ENCODE results near the gene NUDT14. TPM values are rescaled to one million over a fixed set of nuclear protein-coding genes. Genes with fewer than 3 reads are reported as not detected.

NUDT14 gene
- total RNA-seq, 1 experiment from 2014 or later = 18.3 TPM

GRCh38 chr14:105135700-105136395 lies 45.3 kb downstream of the NUDT14 start:
- DNase-seq (ENCODE audit: low read depth) = no peak

- DNase-seq (ENCODE audit: low read depth) = no peak
Measured at GRCh38 chr14:105132921-105133654, 48.0 kb downstream of the NUDT14 start.

GRCh38 chr14:105131241-105131640 lies 49.9 kb downstream of the NUDT14 start:
- no peak for DNase-seq (ENCODE audit: low read depth)

- no peak for DNase-seq (ENCODE audit: low read depth)
Measured at GRCh38 chr14:105128059-105128458, 53.1 kb downstream of the NUDT14 start.

GRCh38 chr14:105126981-105127329 lies 54.2 kb downstream of the NUDT14 start:
- no peak for DNase-seq (ENCODE audit: low read depth)

- no peak for DNase-seq (ENCODE audit: low read depth)
Measured at GRCh38 chr14:105126126-105126980, 54.8 kb downstream of the NUDT14 start.

- DNase-seq (ENCODE audit: low read depth) = no peak
Measured at GRCh38 chr14:105124823-105125222, 56.3 kb downstream of the NUDT14 start.

- no peak for DNase-seq (ENCODE audit: low read depth)
Measured at GRCh38 chr14:105123981-105124765, 56.9 kb downstream of the NUDT14 start.

- no peak for DNase-seq (ENCODE audit: low read depth)
Measured at GRCh38 chr14:105123064-105123665, 57.9 kb downstream of the NUDT14 start.

Other genes starting within 250 kb of the NUDT14 start
- 10.4 and 10.5 TPM in 2 replicates for gene AHNAK2, start 202.9 kb downstream of the NUDT14 start, total RNA-seq (2014; rRNA removed; shearing (Covaris generic))
- gene CLBA1, start 195.5 kb downstream of the NUDT14 start, total RNA-seq (2014; rRNA removed; shearing (Covaris generic)) = 6.5 and 8.4 TPM in 2 replicates
- 79.0 and 86.9 TPM in 2 replicates for gene CDCA4, start 160.2 kb downstream of the NUDT14 start, total RNA-seq (2014; rRNA removed; shearing (Covaris generic))
- 3.3 and 5.1 TPM in 2 replicates for gene GPR132, start 115.9 kb downstream of the NUDT14 start, total RNA-seq (2014; rRNA removed; shearing (Covaris generic))
- 5.1 and 6.3 TPM in 2 replicates for gene JAG2, start 12.5 kb downstream of the NUDT14 start, total RNA-seq (2014; rRNA removed; shearing (Covaris generic))
- 43.3 and 51.3 TPM in 2 replicates for gene BTBD6, start 67.2 kb upstream of the NUDT14 start, total RNA-seq (2014; rRNA removed; shearing (Covaris generic))
- 39.9 and 41.7 TPM in 2 replicates for gene BRF1, start 119.7 kb upstream of the NUDT14 start, total RNA-seq (2014; rRNA removed; shearing (Covaris generic))
- gene PACS2, start 133.4 kb upstream of the NUDT14 start, total RNA-seq (2014; rRNA removed; shearing (Covaris generic)) = 11.6 and 28.2 TPM in 2 replicates
- 0.29 and 1.3 TPM in 2 replicates for gene TEX22, start 217.2 kb upstream of the NUDT14 start, total RNA-seq (2014; rRNA removed; shearing (Covaris generic))
- gene MTA1, start 238.5 kb upstream of the NUDT14 start, total RNA-seq (2014; rRNA removed; shearing (Covaris generic)) = 37.9 and 49.1 TPM in 2 replicates

Measured in Daoy (cell line).